NT2/D1 (cell line): ENCODE data around the gene DCC.

ENCODE experiments used
- SUZ12 ChIP-seq: IDR thresholded peaks from 2 replicates; pipeline ENCODE4 v1.6.1; 2011; ENCODE audit not compliant: insufficient read length, insufficient read depth; ENCODE audit errors: extremely low read depth
- YY1 ChIP-seq: IDR thresholded peaks from 2 replicates; pipeline ENCODE4 v1.6.1; 2011; ENCODE audit not compliant: insufficient read length, insufficient read depth
- ZNF274 ChIP-seq: IDR thresholded peaks from 2 replicates; pipeline ENCODE4 v1.6.1; 2011; ENCODE audit warnings: mild to moderate bottlenecking, low read depth, low read length

DNA sequence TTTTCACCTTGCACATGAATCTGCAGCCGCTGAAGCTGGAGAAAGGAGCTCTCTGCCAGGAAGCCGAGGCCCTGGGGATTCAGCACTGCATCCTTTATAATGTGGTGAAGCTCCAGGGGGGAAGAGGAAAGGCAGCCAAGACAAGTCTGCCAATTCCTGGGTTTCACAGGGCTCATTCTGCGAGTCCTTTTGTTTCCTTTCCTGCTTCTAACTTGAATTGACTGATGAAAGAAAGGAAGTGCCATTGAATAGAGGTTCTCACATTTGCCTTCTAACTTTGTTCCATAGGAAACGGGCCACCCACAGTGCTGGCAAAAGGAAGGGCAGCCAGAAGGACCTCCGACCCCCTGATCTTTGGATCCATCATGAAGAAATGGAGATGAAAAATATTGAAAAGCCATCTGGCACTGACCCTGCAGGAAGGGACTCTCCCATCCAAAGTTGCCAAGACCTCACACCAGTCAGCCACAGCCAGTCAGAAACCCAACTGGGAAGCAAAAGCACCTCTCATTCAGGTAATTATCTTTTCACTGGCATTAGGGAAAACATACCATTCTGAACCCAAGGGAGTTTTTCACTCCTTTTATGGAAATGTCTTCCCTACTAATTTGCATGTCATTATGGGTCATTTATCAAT lies 1119.1 kb downstream of the DCC start:
- no peak for TF ChIP-seq YY1
- TF ChIP-seq SUZ12: no peak
- no peak for TF ChIP-seq ZNF274
